ENCODE data around the gene ARRB1. TPM values are rescaled to one million over a fixed set of nuclear protein-coding genes. Genes with fewer than 3 reads are reported as not detected.
A peak's percentile ranks its signal among the peaks of the same experiment; 100 is the strongest.

ARRB1 gene
- total and polyA plus RNA-seq, 4 donors, result 39.8 to 145 (median 55.2) TPM

DNA sequence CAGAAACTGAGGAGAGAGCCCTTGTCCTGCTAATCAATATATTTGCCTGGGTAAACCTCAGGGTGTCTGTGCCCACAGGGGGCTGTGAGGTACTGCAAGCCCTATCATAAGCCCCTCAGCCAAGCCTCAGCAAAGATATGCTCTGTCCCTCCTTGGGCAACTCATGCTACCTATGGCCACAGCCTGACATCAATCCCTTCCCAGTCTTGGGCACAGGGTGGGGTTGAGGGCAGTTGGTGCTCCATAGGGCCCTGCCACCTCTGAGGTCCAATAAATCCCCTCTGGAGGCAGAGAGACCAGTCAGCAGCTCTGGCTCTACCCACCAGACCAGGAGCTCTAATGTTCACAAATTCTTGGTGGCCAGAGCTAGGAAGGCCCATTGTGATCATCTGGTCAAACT is 87.1 kb downstream of the ARRB1 start:
- no peak for DNase-seq
- peaks cover 0 to 4% (median 0%) of the 10 kb centered on the region in 5 donors for H3K4me1 ChIP-seq (ENCODE audit: control insufficient read depth in 5 of 5, insufficient read depth in 5 of 5, low read length in 5 of 5)
- H3K9ac ChIP-seq (ENCODE audit: insufficient read depth in 1 of 2, low read length in 2 of 2), result no peak overlapping the region
- H3K27me3 ChIP-seq (ENCODE audit: control insufficient read depth in 3 of 3, insufficient read depth in 3 of 3, low read length in 2 of 3), result no peaks in the 10 kb centered on the region
- no peaks in the 10 kb centered on the region for H3K9me3 ChIP-seq (ENCODE audit: control insufficient read depth in 4 of 4, insufficient read depth in 3 of 4, low read length in 3 of 4)
- H3K4me3 ChIP-seq, result no peak overlapping the region
- H3K36me3 ChIP-seq (ENCODE audit: control insufficient read depth in 4 of 4, insufficient read depth in 4 of 4, low read length in 4 of 4), result peaks cover 0 to 31% (median 10%) of the 10 kb centered on the region in 4 donors
- no peak for ATAC-seq (ENCODE audit: insufficient read depth, low FRiP score)
- H3K27ac ChIP-seq (ENCODE audit: low read depth in 1 of 2, low read length in 1 of 2), result peak overlapping the region in 1 of 2 donors; percentile 15
- TF ChIP-seq, protein P1, sequence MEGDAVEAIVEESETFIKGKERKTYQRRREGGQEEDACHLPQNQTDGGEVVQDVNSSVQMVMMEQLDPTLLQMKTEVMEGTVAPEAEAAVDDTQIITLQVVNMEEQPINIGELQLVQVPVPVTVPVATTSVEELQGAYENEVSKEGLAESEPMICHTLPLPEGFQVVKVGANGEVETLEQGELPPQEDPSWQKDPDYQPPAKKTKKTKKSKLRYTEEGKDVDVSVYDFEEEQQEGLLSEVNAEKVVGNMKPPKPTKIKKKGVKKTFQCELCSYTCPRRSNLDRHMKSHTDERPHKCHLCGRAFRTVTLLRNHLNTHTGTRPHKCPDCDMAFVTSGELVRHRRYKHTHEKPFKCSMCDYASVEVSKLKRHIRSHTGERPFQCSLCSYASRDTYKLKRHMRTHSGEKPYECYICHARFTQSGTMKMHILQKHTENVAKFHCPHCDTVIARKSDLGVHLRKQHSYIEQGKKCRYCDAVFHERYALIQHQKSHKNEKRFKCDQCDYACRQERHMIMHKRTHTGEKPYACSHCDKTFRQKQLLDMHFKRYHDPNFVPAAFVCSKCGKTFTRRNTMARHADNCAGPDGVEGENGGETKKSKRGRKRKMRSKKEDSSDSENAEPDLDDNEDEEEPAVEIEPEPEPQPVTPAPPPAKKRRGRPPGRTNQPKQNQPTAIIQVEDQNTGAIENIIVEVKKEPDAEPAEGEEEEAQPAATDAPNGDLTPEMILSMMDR (IDR thresholded peaks at IDR 0.05; ENCODE audit: control extremely low read depth, extremely low read depth), result no peak

- no peak overlapping the region for H3K27ac ChIP-seq (ENCODE audit: low read depth in 1 of 2, low read length in 1 of 2)
- H3K4me1 ChIP-seq (ENCODE audit: control insufficient read depth in 5 of 5, insufficient read depth in 5 of 5, low read length in 5 of 5), result peaks cover 0 to 4% (median 0%) of the 10 kb centered on the region in 5 donors
- WGBS, 2 donors, result 24 to 59% methylated on average over 4 of the region's 4 CpGs
- DNase-seq, result peak in 1 of 3 donors; percentile 13
- TF ChIP-seq, protein P1 (IDR thresholded peaks at IDR 0.05; ENCODE audit: control extremely low read depth, extremely low read depth), result no peak
- no peaks in the 10 kb centered on the region for H3K27me3 ChIP-seq (ENCODE audit: control insufficient read depth in 3 of 3, insufficient read depth in 3 of 3, low read length in 2 of 3)
- ATAC-seq (ENCODE audit: insufficient read depth, low FRiP score), result no peak
- H3K9ac ChIP-seq (ENCODE audit: insufficient read depth in 1 of 2, low read length in 2 of 2), result no peak overlapping the region
- H3K4me3 ChIP-seq, result no peak overlapping the region
- no peaks in the 10 kb centered on the region for H3K9me3 ChIP-seq (ENCODE audit: control insufficient read depth in 4 of 4, insufficient read depth in 3 of 4, low read length in 3 of 4)
- peaks cover 0 to 27% (median 9%) of the 10 kb centered on the region in 4 donors for H3K36me3 ChIP-seq (ENCODE audit: control insufficient read depth in 4 of 4, insufficient read depth in 4 of 4, low read length in 4 of 4)
These were observed 87.5 kb downstream of the ARRB1 start for GRCh38 chr11:75263944-75264349.

GRCh38 chr11:75262961-75263852 is 88.3 kb downstream of the ARRB1 start:
- WGBS, 2 donors, result 52 to 53% methylated on average over 17 of the region's 17 CpGs
- no peak for ATAC-seq (ENCODE audit: insufficient read depth, low FRiP score)

More at GRCh38 chr11:75262961-75263852, 88.3 kb downstream of the ARRB1 start:
- TF ChIP-seq, protein P1 (IDR thresholded peaks at IDR 0.05; ENCODE audit: control extremely low read depth, extremely low read depth), result no peak
- H3K27ac ChIP-seq (ENCODE audit: low read depth in 1 of 2, low read length in 1 of 2), result no peak overlapping the region
- DNase-seq, result peak in 1 of 3 donors; percentile 13
- H3K4me3 ChIP-seq, result no peak overlapping the region
- H3K9me3 ChIP-seq (ENCODE audit: control insufficient read depth in 4 of 4, insufficient read depth in 3 of 4, low read length in 3 of 4), result no peaks in the 10 kb centered on the region
- H3K4me1 ChIP-seq (ENCODE audit: control insufficient read depth in 5 of 5, insufficient read depth in 5 of 5, low read length in 5 of 5), result peaks cover 0 to 4% (median 0%) of the 10 kb centered on the region in 5 donors
- no peaks in the 10 kb centered on the region for H3K27me3 ChIP-seq (ENCODE audit: control insufficient read depth in 3 of 3, insufficient read depth in 3 of 3, low read length in 2 of 3)
- H3K9ac ChIP-seq (ENCODE audit: insufficient read depth in 1 of 2, low read length in 2 of 2), result no peak overlapping the region
- H3K36me3 ChIP-seq (ENCODE audit: control insufficient read depth in 4 of 4, insufficient read depth in 4 of 4, low read length in 4 of 4), result peaks cover 0 to 22% (median 7%) of the 10 kb centered on the region in 4 donors
